ENCODE results near the gene BSPRY.
A peak's percentile ranks its signal among the peaks of the same experiment; 100 is the strongest.

BSPRY gene

GRCh38 chr9:113331780-113332179, 17.6 kb upstream of the BSPRY start:
- DNase-seq (ENCODE audit: extremely low spot score) = no peak
- no peak for TF ChIP-seq CTCF (IDR thresholded peaks at IDR 0.05; ENCODE audit: control extremely low read depth, extremely low read depth, low read depth, missing control alignments)
- ChIA-PET CTCF (interaction anchor here (1.0 to 1.9 kb wide), 2 partner anchors 9 to 36 kb away, joined by 3 to 6 read pairs; partner anchors contain the start of gene WDR31), POLR2A (no interaction called here)

GRCh38 chr9:113337714-113338113, 11.6 kb upstream of the BSPRY start:
- CTCF ChIA-PET = interaction anchor here (0.9 to 3.0 kb wide), 4 partner anchors 10 to 69 kb away, joined by 3 to 11 read pairs (median 3); partner anchors contain the start of gene ALAD
- POLR2A ChIA-PET = no interaction called here
- no peak for DNase-seq (ENCODE audit: extremely low spot score)

GRCh38 chr9:113340011-113340699, 9.2 kb upstream of the BSPRY start, which contains the start of gene WDR31:
Gene WDR31 (minus strand): TSS chr9:113340275. CDS start chr9:113332022, 8,253 bp downstream.
- ChIA-PET CTCF (interaction anchor here (0.7 to 3.8 kb wide), 12 partner anchors 9 to 318 kb away, joined by 3 to 22 read pairs (median 4); partner anchors contain the start of genes ALAD, BSPRY, CDC26 and FKBP15), POLR2A (interaction anchor here (1.1 kb wide), 1 partner anchor 10 kb away, joined by 3 read pairs; no protein-coding TSS in a partner anchor)
- TF ChIP-seq CTCF (IDR thresholded peaks at IDR 0.05; ENCODE audit: control extremely low read depth, extremely low read depth, low read depth, missing control alignments) = peak; percentile 3
- peak; percentile 93 for DNase-seq (ENCODE audit: extremely low spot score)

More at GRCh38 chr9:113337714-113338113, 11.6 kb upstream of the BSPRY start:
- TF ChIP-seq CTCF (IDR thresholded peaks at IDR 0.05; ENCODE audit: control extremely low read depth, extremely low read depth, low read depth, missing control alignments) = no peak

DNA sequence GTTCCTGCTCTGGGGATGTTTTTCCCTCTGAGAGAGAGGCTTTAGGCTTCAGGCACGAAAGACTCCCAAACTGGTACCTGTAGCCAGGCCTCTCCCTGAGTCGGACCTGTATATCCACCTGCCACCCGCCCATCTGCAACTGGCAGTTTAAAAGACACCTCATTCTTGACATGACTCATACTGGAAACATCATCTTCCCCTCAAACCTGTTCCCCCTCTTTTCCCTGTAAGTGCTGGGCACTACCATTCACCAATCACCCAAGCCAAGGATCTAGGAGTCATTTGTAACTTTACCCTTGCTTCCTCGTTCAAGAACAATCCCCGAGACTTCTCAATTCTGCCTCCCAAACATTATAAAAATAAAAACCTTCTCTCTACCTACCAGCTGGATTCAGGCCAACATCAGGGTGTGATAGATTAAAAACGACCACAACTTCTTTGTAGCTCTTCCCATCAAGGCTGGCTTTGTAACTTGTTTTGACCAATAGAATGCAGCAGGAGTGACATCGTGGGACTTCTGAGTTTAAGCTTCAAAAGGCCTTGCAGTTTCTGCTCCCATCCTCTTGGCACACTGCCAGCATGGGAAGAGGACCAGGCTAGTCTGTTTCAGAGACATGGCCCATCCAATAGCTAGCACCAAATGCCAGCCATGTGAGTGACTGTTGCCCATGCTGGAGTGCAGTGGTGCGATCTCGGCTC, 7.5 kb upstream of the BSPRY start:
- ChIA-PET POLR2A (no interaction called here), CTCF (interaction anchor here (1.0 to 3.8 kb wide), 5 partner anchors 8 to 316 kb away, joined by 3 to 22 read pairs (median 3); partner anchors contain the start of genes BSPRY, CDC26 and PRPF4)
- no peak for TF ChIP-seq CTCF (IDR thresholded peaks at IDR 0.05; ENCODE audit: control extremely low read depth, extremely low read depth, low read depth, missing control alignments)
- no peak for DNase-seq (ENCODE audit: extremely low spot score)

- TF ChIP-seq CTCF (IDR thresholded peaks at IDR 0.05; ENCODE audit: control extremely low read depth, extremely low read depth, low read depth, missing control alignments) = no peak
- ChIA-PET POLR2A (no interaction called here), CTCF (interaction anchor here (1.0 kb wide), 1 partner anchor 86 kb away, joined by 3 read pairs; no protein-coding TSS in a partner anchor)
- no peak for DNase-seq (ENCODE audit: extremely low spot score)
These were observed 5.6 kb upstream of the BSPRY start for GRCh38 chr9:113343732-113344231.

DNA sequence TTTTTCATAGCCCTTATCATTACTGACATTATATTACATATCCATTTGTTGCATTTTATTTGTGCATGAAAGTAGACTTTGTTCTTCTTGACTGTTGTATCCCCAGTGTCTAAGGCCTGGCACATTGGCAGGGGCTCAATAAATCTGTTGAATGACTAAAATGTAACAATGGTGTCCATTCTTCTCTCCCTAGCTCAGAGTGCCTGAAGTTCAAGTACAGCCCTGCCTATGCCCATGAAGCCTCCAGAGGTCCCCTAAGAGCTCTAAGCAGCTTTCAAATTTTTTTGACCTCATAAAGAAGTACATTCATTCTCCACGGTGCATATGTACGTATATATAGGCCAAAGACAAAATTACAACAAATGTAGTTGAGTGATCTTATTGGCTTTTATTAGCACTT, 4.2 kb upstream of the BSPRY start:
- ChIA-PET CTCF (interaction anchor here (0.9 to 1.3 kb wide), 4 partner anchors 9 to 246 kb away, joined by 3 to 4 read pairs (median 3); no protein-coding TSS in a partner anchor), POLR2A (no interaction called here)
- TF ChIP-seq CTCF (IDR thresholded peaks at IDR 0.05; ENCODE audit: control extremely low read depth, extremely low read depth, low read depth, missing control alignments) = no peak
- no peak for DNase-seq (ENCODE audit: extremely low spot score)

All from GM10248 (cell line).